K562 (cell line): ENCODE measurements around the gene PRDM8. TPM values are rescaled to one million over a fixed set of nuclear protein-coding genes. Genes with fewer than 3 reads are reported as not detected.

Source experiments
- ATAC-seq: fragments of 200-7000 bp; cut with Tn5 transposase; 3 replicates; pipeline ENCODE4 v1.9.1; 2020; ENCODE audit warnings: moderate library complexity
- BruUV-seq: library from RNA; stranded (reverse); fragments of 400-500 nt; replicated peaks from 2 replicates; lab custom pipeline; 2021; lab: Mats Ljungman, UMichigan
- CTCF ChIA-PET: fragments of 300-600 bp; formaldehyde crosslinking; extraction: SDS; loops from one replicate; lab custom pipeline; 2021; ENCODE audit warnings: low intra/inter-chr PET ratio; lab: Yijun Ruan, JAX
- POLR2A ChIA-PET: fragments of 300-600, 350-650 bp; sonication (Branson Sonifier 250); formaldehyde crosslinking; extraction: SDS; loops from one replicate; lab custom pipeline; 2021; ENCODE audit warnings: antibody characterized with exemption, inconsistent platforms; lab: Yijun Ruan, JAX
- DNase-seq, 4 experiments: peaks; one replicate each; pipeline versions ENCODE4 v3.0.0 to v3.0.0-alpha.2; 2011 to 2018; ENCODE audit warnings: low spot score in 3 of 4, mixed read lengths in 3 of 4; ENCODE audit errors: extremely low read depth in 1 of 4
- FAIRE-seq: peaks from 2 replicates; lab custom pipeline; 2011; peaks lifted over from hg19 to GRCh38; lab: Jason Lieb, UNC
- H2AFZ ChIP-seq: 2 replicates; pipeline ENCODE4 v1.6.0; 2011; ENCODE audit warnings: low read depth, low read length, control low read depth, inconsistent platforms
- H3K27ac ChIP-seq: fragments of 200-600 bp; 3 replicates; pipeline ENCODE4 v1.8.0; 2011; ENCODE audit warnings: low read depth, mild to moderate bottlenecking, control low read depth, inconsistent platforms, low read length, moderate library complexity, mixed read lengths; ENCODE audit errors: extremely low read depth
- H3K27me3 ChIP-seq, 2 experiments: fragments of 300-600 bp in 1 of 2; 2 replicates in 1 of 2; 3 replicates in 1 of 2; pipeline versions ENCODE4 v1.6.0 to v1.8.0; 2011; ENCODE audit warnings: inconsistent platforms in 2 of 2, low read length in 2 of 2, mild to moderate bottlenecking in 1 of 2, mixed read lengths in 1 of 2, moderate library complexity in 1 of 2; ENCODE audit not compliant: control insufficient read depth in 2 of 2, insufficient read depth in 2 of 2
- H3K36me3 ChIP-seq: fragments of 300-600 bp; 3 replicates; pipeline ENCODE4 v1.8.0; 2011; ENCODE audit warnings: mild to moderate bottlenecking, low read length, inconsistent platforms; ENCODE audit not compliant: control insufficient read depth, insufficient read depth
- H3K4me1 ChIP-seq, 2 experiments: fragments of 200-600 bp in 1 of 2; replicated peaks in 1 of 2; 2 replicates in 1 of 2; 3 replicates in 1 of 2; pipeline versions ENCODE4 v1.5.1 to v1.8.0; 2011; ENCODE audit warnings: inconsistent platforms in 2 of 2, low read length in 2 of 2, mild to moderate bottlenecking in 1 of 2, mixed read lengths in 1 of 2, moderate library complexity in 1 of 2; ENCODE audit not compliant: control insufficient read depth in 2 of 2, insufficient read depth in 2 of 2
- H3K4me2 ChIP-seq: 2 replicates; pipeline ENCODE4 v1.6.1; 2011; ENCODE audit warnings: low read length, control low read depth, inconsistent platforms, mixed read lengths; ENCODE audit not compliant: insufficient read depth
- H3K4me3 ChIP-seq: fragments of 200-600 bp; sonication (generic), shearing (Covaris generic); 2 replicates; pipeline ENCODE4 v1.5.1; 2016; ENCODE audit warnings: control low read depth, inconsistent platforms
- H3K79me2 ChIP-seq: fragments of 200-600 bp; 3 replicates; pipeline ENCODE4 v1.8.0; 2011; ENCODE audit warnings: low read length, inconsistent platforms; ENCODE audit not compliant: control insufficient read depth, insufficient read depth
- H3K9ac ChIP-seq, 2 experiments: 2 replicates each; pipeline versions ENCODE4 v1.6.0 to v1.6.1; 2011; ENCODE audit warnings: low read depth in 2 of 2, low read length in 2 of 2, control low read depth in 1 of 2, inconsistent platforms in 1 of 2, mild to moderate bottlenecking in 1 of 2, mixed read lengths in 1 of 2; ENCODE audit not compliant: insufficient read depth in 1 of 2
- H3K9me1 ChIP-seq: one replicate; pipeline ENCODE4 v1.6.0; 2011; ENCODE audit warnings: inconsistent platforms, mild to moderate bottlenecking, low read length, moderate library complexity; ENCODE audit not compliant: control insufficient read depth, insufficient read depth
- H3K9me3 ChIP-seq: replicated peaks from 2 replicates; pipeline ENCODE4 v1.5.1; 2011; ENCODE audit warnings: low read depth, low read length, inconsistent platforms; ENCODE audit not compliant: control insufficient read depth, insufficient read depth
- H4K20me1 ChIP-seq: replicated peaks from 2 replicates; pipeline ENCODE4 v1.6.1; 2011; ENCODE audit warnings: low read length, inconsistent platforms, mixed read lengths; ENCODE audit not compliant: control insufficient read depth, insufficient read depth
- BRF1 ChIP-seq: IDR thresholded peaks from 3 replicates; pipeline ENCODE4 v1.6.1; 2011; ENCODE audit warnings: borderline replicate concordance, mild to moderate bottlenecking; ENCODE audit not compliant: insufficient read length; ENCODE audit errors: extremely low read depth
- MECOM ChIP-seq: fragments of 250-450 bp; sonication (Bioruptor Pico); IDR thresholded peaks from 2 replicates; pipeline ENCODE4 v1.8.0; 2022; ENCODE audit warnings: inconsistent platforms
- MEIS2 ChIP-seq: fragments of 450-650 bp; IDR thresholded peaks from 2 replicates; pipeline ENCODE4 v1.6.1; 2014; ENCODE audit warnings: mild to moderate bottlenecking; ENCODE audit not compliant: partially characterized antibody
- PBX2 ChIP-seq, 2 experiments: IDR thresholded peaks in 1 of 2; conservative IDR thresholded peaks in 1 of 2; 2 replicates each; pipeline ENCODE4 v1.6.1; 2016; ENCODE audit warnings: low read depth in 2 of 2, mild to moderate bottlenecking in 1 of 2, missing compliant biosample characterization in 1 of 2, missing genetic modification characterization in 1 of 2, moderate library complexity in 1 of 2
- in situ Hi-C: fragments of 300-500 bp; cut with MboI; formaldehyde crosslinking; loops from 4 replicates; pipeline ENCODE4 v1.15.0; 2018; ENCODE audit warnings: inconsistent platforms, mixed read lengths
- intact Hi-C: fragments of 100-400 bp; cut with micrococcal nuclease; formaldehyde crosslinking; loops from 2 replicates; pipeline ENCODE4 v1.14.2; 2022
- polyA plus RNA-seq, 8 experiments: library from polyadenylated mRNA; depleted of rRNA in 4 of 8; stranded (reverse) in 5 of 8; unstranded in 3 of 8; fragments of >200 nt; fragmentation: Nextera tagmentation in 2 of 8; fragmentation: Illumina TruSeq in 1 of 8; extraction: Ambion mirVana in 2 of 8; extraction: Trizol in 1 of 8; gene quantifications; 2 replicates each; pipeline versions ENCODE4 v1.2.1 to v1.2.3, GENCODE V29; 2011 to 2014; ENCODE audit warnings: inconsistent platforms in 1 of 8, missing spikeins in 1 of 8
- total RNA-seq, 7 experiments: library from RNA; depleted of rRNA in 6 of 7; stranded (reverse); fragments of >200 nt in 6 of 7; fragmentation: Illumina TruSeq in 2 of 7; extraction: Trizol in 2 of 7; gene quantifications; 2 replicates each; pipeline versions ENCODE4 v1.2.1 to v1.2.3, GENCODE V29; 2011 to 2021; ENCODE audit warnings: low replicate concordance in 1 of 7

The PRDM8 gene
- total and polyA plus RNA-seq, 9 of the 15 experiments (the other 6 are each of a cell fraction or from before 2014, with no cell fraction given), result 0.40 TPM; not detected in 8

DNA sequence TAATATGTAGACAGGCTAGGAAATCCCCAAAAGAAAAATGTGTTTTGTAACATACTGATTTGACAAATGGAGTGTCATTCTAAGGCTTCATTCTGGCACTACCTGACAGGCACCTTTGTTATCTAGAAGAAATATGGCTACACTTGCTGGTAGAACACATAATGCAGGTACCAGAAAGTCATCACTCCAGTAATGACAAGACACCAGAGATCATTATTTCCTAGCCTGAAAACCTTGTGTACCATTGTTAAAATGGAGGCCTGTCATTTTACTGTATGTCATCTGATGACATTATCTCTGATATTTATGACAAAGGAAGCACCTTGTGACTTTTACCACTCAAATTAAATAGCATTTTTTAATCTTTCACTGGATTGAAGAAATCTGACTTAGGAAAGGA lies 55.6 kb downstream of the PRDM8 start:
- ATAC-seq (peak; percentile 6; the same call in 1 of the 3 replicates), FAIRE-seq (no peak)

More for the DNA sequence above, 55.6 kb downstream of the PRDM8 start:
- TF ChIP-seq BRF1 (no peak), MECOM (CRISPR knock-in tag) (peak; percentile 82), MEIS2 (peak; percentile 82), PBX2 (CRISPR knock-in tag; IDR thresholded peaks at IDR 0.05; ENCODE audit: low read depth) (no peak), PBX2 (tag; conservative IDR thresholded peaks at IDR 0.05; ENCODE audit: low read depth) (peak; percentile 65)
- H3K9me1 ChIP-seq, result no peaks in the 10 kb centered on the region
- no peak overlapping the region for H3K4me3 ChIP-seq
- DNase-seq, result no peak
- H3K27ac ChIP-seq, result peak overlapping the region; percentile 56
- H3K79me2 ChIP-seq, result no peaks in the 10 kb centered on the region
- no peaks in the 10 kb centered on the region for H3K9me3 ChIP-seq
- CTCF ChIA-PET, result no interaction called here
- peak overlapping the region; percentile 88 for H2AFZ ChIP-seq
- H3K4me2 ChIP-seq, result peak overlapping the region; percentile 40
- no peaks in the 10 kb centered on the region for H4K20me1 ChIP-seq
- peak overlapping the region in 1 of 2 experiments; percentile 27; a peak in 2 of 4 replicates for H3K9ac ChIP-seq
- H3K4me1 ChIP-seq, result peaks cover 0 to 28% of the 10 kb centered on the region in 2 experiments; a peak in 3 of 5 replicates
- BruUV-seq, result no TSS peak
- in situ Hi-C loops (no loop called here), intact Hi-C loops (no loop called here)
- no peaks in the 10 kb centered on the region for H3K36me3 ChIP-seq
- POLR2A ChIA-PET, result interaction anchor here (1.0 kb wide), 1 partner anchor 13 kb away, joined by 5 read pairs; no protein-coding TSS in a partner anchor
- H3K27me3 ChIP-seq, result no peaks in the 10 kb centered on the region
